ENCODE measurements around the gene NCS1. TPM values are rescaled to one million over a fixed set of nuclear protein-coding genes. Genes with fewer than 3 reads are reported as not detected.

NCS1 gene
- total RNA-seq, 2 donors from 2014 or later, result 4.5 to 26.1 TPM

DNA sequence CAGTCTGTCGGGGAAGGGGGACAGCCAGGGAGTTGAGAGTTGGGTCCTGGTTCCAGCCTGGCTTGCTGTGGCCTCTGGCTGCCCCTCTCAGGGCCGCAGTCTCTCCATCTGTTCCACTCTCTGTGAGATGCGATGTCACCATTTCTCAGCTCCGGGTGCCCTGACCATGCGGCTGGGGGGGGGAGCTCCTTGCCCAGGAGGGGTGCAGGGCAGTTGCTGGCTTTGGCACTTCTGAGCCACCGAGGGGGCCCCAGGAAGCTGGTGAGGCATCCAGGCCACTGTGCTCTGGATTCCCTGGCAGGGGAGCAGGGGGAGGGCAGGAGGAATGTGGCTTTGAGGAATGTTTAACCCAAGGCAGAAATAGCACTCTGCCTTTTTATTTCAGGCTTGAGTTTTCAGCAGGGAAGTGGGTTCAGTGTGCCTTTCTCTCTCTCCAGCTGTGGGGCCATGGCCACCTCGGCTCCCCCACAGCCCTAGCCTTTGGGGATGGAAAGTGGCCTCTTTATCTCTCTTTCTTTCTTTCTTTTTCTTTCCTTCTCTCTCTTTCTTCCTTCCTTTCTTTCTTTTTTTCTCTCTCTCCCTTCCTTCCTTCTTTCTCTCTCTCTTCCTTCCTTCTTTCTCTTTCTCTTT lies 11.0 kb downstream of the NCS1 start:
- Histone ChIP-seq H3K36me3 (no peaks in the 10 kb centered on the region), H3K27me3 (no peaks in the 10 kb centered on the region), H3K4me3 (no peak overlapping the region), H3K27ac (peak overlapping the region; percentile 37 to 60), H3K9me3 (no peaks in the 10 kb centered on the region), H3K4me1 (peaks cover 0 to 41% of the 10 kb centered on the region in 2 donors)
- TF ChIP-seq CTCF (IDR thresholded peaks at IDR 0.05), result no peak
- no peak for DNase-seq (ENCODE audit: low spot score)

GRCh38 chr9:130185017-130185416 lies 12.8 kb downstream of the NCS1 start:
- H3K27ac ChIP-seq, result peak overlapping the region; percentile 37 to 53
- peak overlapping the region in 1 of 2 donors; percentile 11 for H3K4me3 ChIP-seq
- no peak for TF ChIP-seq CTCF (IDR thresholded peaks at IDR 0.05)
- H3K9me3 ChIP-seq, result no peaks in the 10 kb centered on the region
- H3K4me1 ChIP-seq, result peaks cover 0 to 41% of the 10 kb centered on the region in 2 donors
- H3K27me3 ChIP-seq, result no peaks in the 10 kb centered on the region
- DNase-seq (ENCODE audit: low spot score), result no peak
- no peaks in the 10 kb centered on the region for H3K36me3 ChIP-seq

DNA sequence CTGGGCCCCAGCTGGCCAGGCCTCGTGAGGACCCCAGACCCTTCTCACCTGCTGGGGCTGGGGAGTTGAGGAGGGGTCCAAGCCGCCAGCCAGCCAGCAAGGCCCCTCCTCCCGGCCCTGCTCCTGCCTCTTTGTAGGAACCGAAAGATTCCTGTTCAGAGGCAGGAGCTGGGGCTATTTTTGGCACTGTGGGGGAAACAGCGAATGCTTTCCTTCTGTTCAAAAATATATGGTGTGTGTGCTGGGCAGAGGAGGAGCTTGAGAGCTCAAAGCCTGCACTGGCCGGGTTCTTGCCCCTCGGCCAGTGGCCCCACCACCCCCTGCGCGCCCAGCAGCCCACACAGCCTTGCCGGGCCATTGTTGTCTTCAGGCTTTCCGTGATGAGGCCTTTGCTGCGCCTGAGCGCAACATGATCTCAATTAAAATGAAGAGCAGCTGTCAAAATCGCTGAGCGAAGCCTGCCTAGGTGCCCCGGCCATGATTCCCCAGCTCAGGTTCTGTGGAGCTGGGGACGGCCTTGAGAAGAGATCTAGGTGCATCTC lies 13.4 kb downstream of the NCS1 start:
- Histone ChIP-seq H3K4me1 (peaks cover 0 to 41% of the 10 kb centered on the region in 2 donors), H3K4me3 (peak overlapping the region in 1 of 2 donors; percentile 11), H3K27ac (peak overlapping the region; percentile 37 to 53), H3K27me3 (no peaks in the 10 kb centered on the region), H3K36me3 (no peaks in the 10 kb centered on the region), H3K9me3 (no peaks in the 10 kb centered on the region)
- no peak for TF ChIP-seq CTCF (IDR thresholded peaks at IDR 0.05)
- DNase-seq (ENCODE audit: low spot score), result no peak

GRCh38 chr9:130186051-130186450 lies 13.8 kb downstream of the NCS1 start:
- Histone ChIP-seq H3K36me3 (no peaks in the 10 kb centered on the region), H3K27me3 (no peaks in the 10 kb centered on the region), H3K4me1 (peaks cover 0 to 41% of the 10 kb centered on the region in 2 donors), H3K27ac (peak overlapping the region; percentile 37 to 53), H3K9me3 (no peaks in the 10 kb centered on the region), H3K4me3 (peak overlapping the region in 1 of 2 donors; percentile 11)
- no peak for TF ChIP-seq CTCF (IDR thresholded peaks at IDR 0.05)
- no peak for DNase-seq (ENCODE audit: low spot score)

GRCh38 chr9:130186839-130187522 lies 14.8 kb downstream of the NCS1 start:
- Histone ChIP-seq H3K4me1 (peaks cover 0 to 41% of the 10 kb centered on the region in 2 donors), H3K27me3 (no peaks in the 10 kb centered on the region), H3K9me3 (no peaks in the 10 kb centered on the region), H3K27ac (peak overlapping the region; percentile 6 to 25), H3K4me3 (peak overlapping the region in 1 of 2 donors; percentile 13), H3K36me3 (no peaks in the 10 kb centered on the region)
- DNase-seq (ENCODE audit: low spot score), result no peak
- no peak for TF ChIP-seq CTCF (IDR thresholded peaks at IDR 0.05)

All from right atrium auricular region (tissue), 2 donors.